Fibroblast of lung (primary cell): ENCODE measurements around the gene CCDC127. TPM values are rescaled to one million over a fixed set of nuclear protein-coding genes. Genes with fewer than 3 reads are reported as not detected.

ENCODE experiments used
- DNase-seq, 2 donors: peaks; one replicate each; pipeline versions ENCODE4 v3.0.0 to v3.0.0-alpha.2; 2010; ENCODE audit warnings: low read depth in 2 of 2
- H2AFZ ChIP-seq: 2 replicates; pipeline ENCODE4 v1.5.1; 2012; ENCODE audit warnings: low read length, control low read depth, inconsistent platforms
- H3K27ac ChIP-seq: 2 replicates; pipeline ENCODE4 v1.5.1; 2011; ENCODE audit warnings: low read length, control low read depth; ENCODE audit not compliant: insufficient read depth
- H3K27me3 ChIP-seq: 2 replicates; pipeline ENCODE4 v1.5.1; 2011; ENCODE audit warnings: mild to moderate bottlenecking, low read length; ENCODE audit not compliant: control insufficient read depth, insufficient read depth
- H3K36me3 ChIP-seq: 2 replicates; pipeline ENCODE4 v1.5.1; 2011; ENCODE audit warnings: low read length; ENCODE audit not compliant: control insufficient read depth, insufficient read depth
- H3K4me1 ChIP-seq: 2 replicates; pipeline ENCODE4 v1.5.1; 2011; ENCODE audit warnings: low read length; ENCODE audit not compliant: control insufficient read depth, insufficient read depth; ENCODE audit errors: extremely low read depth
- H3K4me2 ChIP-seq: 2 replicates; pipeline ENCODE4 v1.5.1; 2011; ENCODE audit warnings: low read length, control low read depth; ENCODE audit not compliant: insufficient read depth; ENCODE audit errors: extremely low read depth
- H3K4me3 ChIP-seq, 4 experiments: fragments of 200-600 bp in 1 of 4; sonication (generic) in 1 of 4; replicated peaks in 1 of 4; 2 replicates each; pipeline ENCODE4 v1.5.1; 2011 to 2016; ENCODE audit warnings: low read length in 4 of 4, low read depth in 3 of 4, mild to moderate bottlenecking in 3 of 4, control low read depth in 2 of 4, inconsistent platforms in 1 of 4, mixed read lengths in 1 of 4; ENCODE audit not compliant: insufficient read depth in 1 of 4; ENCODE audit errors: control extremely low read depth in 1 of 4
- H3K79me2 ChIP-seq: 2 replicates; pipeline ENCODE4 v1.5.1; 2012; ENCODE audit warnings: mild to moderate bottlenecking, low read length, inconsistent platforms; ENCODE audit not compliant: control insufficient read depth, insufficient read depth
- H3K9ac ChIP-seq: 2 replicates; pipeline ENCODE4 v1.5.1; 2011; ENCODE audit warnings: mild to moderate bottlenecking, low read length, control low read depth; ENCODE audit not compliant: insufficient read depth
- H3K9me3 ChIP-seq: 2 replicates; pipeline ENCODE4 v1.5.1; 2012; ENCODE audit warnings: low read depth, low read length; ENCODE audit not compliant: control insufficient read depth, insufficient read depth
- H4K20me1 ChIP-seq: 2 replicates; pipeline ENCODE4 v1.5.1; 2011; ENCODE audit warnings: low read length; ENCODE audit not compliant: control insufficient read depth, insufficient read depth; ENCODE audit errors: extremely low read depth
- CTCF ChIP-seq, 2 donors: IDR thresholded peaks in 1 of 2; conservative IDR thresholded peaks in 1 of 2; 1 replicate in 1 of 2; 2 replicates in 1 of 2; pipeline ENCODE4 v1.5.1; 2011 to 2012; ENCODE audit warnings: low read length in 2 of 2, control low read depth in 1 of 2, inconsistent platforms in 1 of 2, low read depth in 1 of 2, mild to moderate bottlenecking in 1 of 2
- EZH2 ChIP-seq: IDR thresholded peaks from 2 replicates; pipeline ENCODE4 v1.5.1; 2012; ENCODE audit warnings: low read length, control low read depth, mild to moderate bottlenecking; ENCODE audit errors: missing control alignments
- polyA plus RNA-seq, 2 donors: library from polyadenylated mRNA; depleted of rRNA in 1 of 2; stranded (reverse) in 1 of 2; unstranded in 1 of 2; fragments of >200 nt; gene quantifications; 2 replicates each; pipeline ENCODE4 v1.2.1, GENCODE V29; 2011 to 2012; ENCODE audit warnings: missing spikeins in 1 of 2
- total RNA-seq: library from RNA; depleted of rRNA; stranded (reverse); fragments of >200 nt; gene quantifications from 2 replicates; pipeline ENCODE4 v1.2.1, GENCODE V29; 2014

CCDC127 gene
- total and polyA plus RNA-seq, 2 donors (not counting 1 experiment from before 2014, with no cell fraction given) = 4.8 to 5.6 TPM

DNA sequence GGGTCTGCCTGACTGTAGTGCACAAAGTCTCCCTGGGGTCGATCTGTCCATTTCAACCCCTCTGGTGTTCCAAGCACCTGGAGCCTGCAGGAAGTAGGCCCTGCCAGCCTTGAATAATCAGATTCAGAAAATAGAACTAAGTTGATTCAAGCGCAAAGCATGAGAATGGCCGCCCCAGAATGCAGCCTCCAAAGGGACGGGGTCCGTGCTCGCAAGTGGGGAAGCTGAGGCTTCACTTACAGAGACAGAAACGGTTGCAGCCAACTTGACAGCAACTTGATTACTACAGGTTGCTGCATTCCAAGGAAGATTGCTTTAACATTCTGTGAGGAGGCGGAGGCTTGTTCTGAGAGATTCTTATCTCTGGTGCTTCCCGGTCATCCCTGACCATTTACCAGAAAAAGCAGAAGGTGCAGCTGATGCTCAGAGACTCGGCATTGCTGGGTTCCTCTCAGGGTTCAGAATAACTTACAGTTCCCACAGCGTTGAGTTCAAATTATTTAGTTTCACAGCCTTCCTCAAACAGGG is 41.6 kb downstream of the CCDC127 start:
- H3K9ac ChIP-seq = no peak overlapping the region
- H3K9me3 ChIP-seq = no peaks in the 10 kb centered on the region
- no peaks in the 10 kb centered on the region for H4K20me1 ChIP-seq
- H3K27ac ChIP-seq = no peak overlapping the region
- TF ChIP-seq CTCF (conservative IDR thresholded peaks at IDR 0.05 in 1 of 2, IDR thresholded peaks at IDR 0.05 in 1 of 2; ENCODE audit: low read depth in 1 of 2, low read length in 2 of 2) (no peak), EZH2 (no peak)
- DNase-seq = no peak
- peaks cover 7% of the 10 kb centered on the region for H3K27me3 ChIP-seq
- no peak overlapping the region for H3K4me3 ChIP-seq
- H3K4me1 ChIP-seq = no peaks in the 10 kb centered on the region
- no peak overlapping the region for H2AFZ ChIP-seq
- no peaks in the 10 kb centered on the region for H3K79me2 ChIP-seq
- H3K4me2 ChIP-seq = no peak overlapping the region
- H3K36me3 ChIP-seq = no peaks in the 10 kb centered on the region

GRCh38 chr5:174876-175465 is 43.0 kb downstream of the CCDC127 start:
- no peak overlapping the region for H3K4me3 ChIP-seq
- no peak overlapping the region for H2AFZ ChIP-seq
- no peaks in the 10 kb centered on the region for H3K79me2 ChIP-seq
- no peaks in the 10 kb centered on the region for H3K4me1 ChIP-seq
- no peak overlapping the region for H3K9ac ChIP-seq
- peaks cover 7% of the 10 kb centered on the region for H3K27me3 ChIP-seq
- H3K36me3 ChIP-seq = no peaks in the 10 kb centered on the region
- no peaks in the 10 kb centered on the region for H3K9me3 ChIP-seq
- no peak for DNase-seq
- H3K4me2 ChIP-seq = no peak overlapping the region
- no peak overlapping the region for H3K27ac ChIP-seq
- TF ChIP-seq EZH2 (no peak), CTCF (conservative IDR thresholded peaks at IDR 0.05 in 1 of 2, IDR thresholded peaks at IDR 0.05 in 1 of 2; ENCODE audit: low read depth in 1 of 2, low read length in 2 of 2) (no peak)
- no peaks in the 10 kb centered on the region for H4K20me1 ChIP-seq

GRCh38 chr5:174291-174600 is 43.7 kb downstream of the CCDC127 start:
- no peak for TF ChIP-seq CTCF (conservative IDR thresholded peaks at IDR 0.05 in 1 of 2, IDR thresholded peaks at IDR 0.05 in 1 of 2; ENCODE audit: low read depth in 1 of 2, low read length in 2 of 2)
- DNase-seq = no peak
- Histone ChIP-seq H3K4me3 (no peak overlapping the region), H3K4me2 (no peak overlapping the region), H3K27me3 (peaks cover 4% of the 10 kb centered on the region), H3K27ac (no peak overlapping the region), H3K36me3 (no peaks in the 10 kb centered on the region), H3K9ac (no peak overlapping the region), H2AFZ (no peak overlapping the region), H3K4me1 (peaks cover 6% of the 10 kb centered on the region), H3K9me3 (no peaks in the 10 kb centered on the region), H4K20me1 (no peaks in the 10 kb centered on the region), H3K79me2 (no peaks in the 10 kb centered on the region)
